Ascending aorta (tissue), 2 donors: ENCODE results near the gene KAT2A. TPM values are rescaled to one million over a fixed set of nuclear protein-coding genes. Genes with fewer than 3 reads are reported as not detected.

ENCODE experiments used
- DNase-seq, 2 donors: peaks; one replicate each; pipeline ENCODE4 v3.0.0-alpha.2; 2019; ENCODE audit warnings: low spot score in 2 of 2
- H3K27ac ChIP-seq, 2 donors: fragments of 200-600 bp; sonication (generic); one replicate each; pipeline ENCODE4 v1.5.1; 2016 to 2017; ENCODE audit warnings: mild to moderate bottlenecking in 1 of 2
- H3K27me3 ChIP-seq: fragments of 200-600 bp; sonication (generic); one replicate; pipeline ENCODE4 v1.5.1; 2017
- H3K36me3 ChIP-seq, 2 donors: fragments of 200-600 bp; sonication (generic); one replicate each; pipeline ENCODE4 v1.5.1; 2016
- H3K4me1 ChIP-seq, 2 donors: fragments of 200-600 bp; sonication (generic); one replicate each; pipeline ENCODE4 v1.5.1; 2016 to 2017; ENCODE audit warnings: mild to moderate bottlenecking in 1 of 2
- H3K4me3 ChIP-seq, 2 donors: fragments of 200-600 bp; sonication (generic); one replicate each; pipeline ENCODE4 v1.5.1; 2016 to 2017; ENCODE audit warnings: mild to moderate bottlenecking in 1 of 2
- H3K9me3 ChIP-seq, 2 donors: fragments of 200-600 bp; sonication (generic); one replicate each; pipeline ENCODE4 v1.5.1; 2016
- CTCF ChIP-seq, 3 experiments: fragments of 200-600 bp in 2 of 3; fragments of 450-650 bp in 1 of 3; sonication (generic) in 2 of 3; IDR thresholded peaks; one replicate each; pipeline ENCODE4 v1.5.1; 2016 to 2019; ENCODE audit warnings: antibody characterized with exemption in 3 of 3, mild to moderate bottlenecking in 1 of 3, moderate library complexity in 1 of 3
- intact Hi-C: fragments of 100-400 bp; cut with DNase I; formaldehyde crosslinking; loops from one replicate; pipeline ENCODE4 v1.15.1; 2023
- total RNA-seq: library from RNA; depleted of rRNA; stranded (reverse); fragments of >200 nt; gene quantifications from one replicate; pipeline ENCODE4 v1.1.0, GENCODE V29; 2016

The KAT2A gene
- total RNA-seq, 1 donor from 2014 or later: 94.3 TPM

GRCh38 chr17:42097691-42098631, 23.2 kb downstream of the KAT2A start, which contains the start of gene ZNF385C:
ZNF385C (minus strand) TSS chr17:42098473; CDS start chr17:42063056, 35,417 bp downstream.
- Histone ChIP-seq H3K36me3 (no peaks in the 10 kb centered on the region), H3K27me3 (peaks cover 11% of the 10 kb centered on the region), H3K9me3 (no peaks in the 10 kb centered on the region), H3K27ac (no peak within 1 kb of the TSS), H3K4me3 (peak within 1 kb of the TSS; percentile 13 to 45), H3K4me1 (peaks cover 3 to 4% of the 10 kb centered on the region in 2 donors)
- intact Hi-C loops: no loop called here
- no peak for TF ChIP-seq CTCF (IDR thresholded peaks at IDR 0.05)
- no peak for DNase-seq

- no peak for TF ChIP-seq CTCF (IDR thresholded peaks at IDR 0.05)
- Histone ChIP-seq H3K36me3 (no peaks in the 10 kb centered on the region), H3K4me1 (peaks cover 3 to 4% of the 10 kb centered on the region in 2 donors), H3K9me3 (no peaks in the 10 kb centered on the region), H3K27ac (no peak overlapping the region), H3K4me3 (no peak overlapping the region), H3K27me3 (peaks cover 11% of the 10 kb centered on the region)
- DNase-seq: no peak
- intact Hi-C loops: no loop called here
Measured at GRCh38 chr17:42096360-42097111, 24.6 kb downstream of the KAT2A start.

- no peak for TF ChIP-seq CTCF (IDR thresholded peaks at IDR 0.05)
- intact Hi-C loops: no loop called here
- no peak overlapping the region for H3K4me3 ChIP-seq
- H3K27ac ChIP-seq: no peak overlapping the region
- no peak for DNase-seq
- H3K4me1 ChIP-seq: peaks cover 3 to 4% of the 10 kb centered on the region in 2 donors
- H3K36me3 ChIP-seq: no peaks in the 10 kb centered on the region
- H3K9me3 ChIP-seq: no peaks in the 10 kb centered on the region
- peaks cover 11% of the 10 kb centered on the region for H3K27me3 ChIP-seq
Measured at GRCh38 chr17:42094375-42095069, 26.6 kb downstream of the KAT2A start.

GRCh38 chr17:42092939-42093338, 28.2 kb downstream of the KAT2A start:
- intact Hi-C loops: no loop called here
- Histone ChIP-seq H3K27me3 (peaks cover 7% of the 10 kb centered on the region), H3K9me3 (no peaks in the 10 kb centered on the region), H3K27ac (no peak overlapping the region), H3K4me1 (no peaks in the 10 kb centered on the region), H3K4me3 (no peak overlapping the region), H3K36me3 (no peaks in the 10 kb centered on the region)
- DNase-seq: no peak
- no peak for TF ChIP-seq CTCF (IDR thresholded peaks at IDR 0.05)

- no peak for TF ChIP-seq CTCF (IDR thresholded peaks at IDR 0.05)
- Histone ChIP-seq H3K4me3 (no peak overlapping the region), H3K9me3 (no peaks in the 10 kb centered on the region), H3K27me3 (no peaks in the 10 kb centered on the region), H3K27ac (no peak overlapping the region), H3K4me1 (no peaks in the 10 kb centered on the region), H3K36me3 (no peaks in the 10 kb centered on the region)
- intact Hi-C loops: no loop called here
- DNase-seq: no peak
Measured at GRCh38 chr17:42090964-42091790, 30.0 kb downstream of the KAT2A start.
